HG03097 (cell line): ENCODE results near the gene ZDHHC11.
"Not testable (repeated sequence)": the region's sequence is repeated elsewhere in the genome, so short reads cannot be mapped to it uniquely, and the experiment has no call there.

Source experiments
- ATAC-seq: cut with Tn5 transposase; IDR thresholded peaks from one replicate; pipeline ENCODE4 v1.9.1; 2021; ENCODE audit not compliant: unreplicated experiment, low FRiP score

Gene ZDHHC11

GRCh38 chr5:816176-816575, 34.6 kb downstream of the ZDHHC11 start:
- ATAC-seq: no peak

GRCh38 chr5:815449-815848, 35.3 kb downstream of the ZDHHC11 start:
- no peak for ATAC-seq

- not testable (repeated sequence) for ATAC-seq
These were observed 37.2 kb downstream of the ZDHHC11 start for GRCh38 chr5:813575-813974.

DNA sequence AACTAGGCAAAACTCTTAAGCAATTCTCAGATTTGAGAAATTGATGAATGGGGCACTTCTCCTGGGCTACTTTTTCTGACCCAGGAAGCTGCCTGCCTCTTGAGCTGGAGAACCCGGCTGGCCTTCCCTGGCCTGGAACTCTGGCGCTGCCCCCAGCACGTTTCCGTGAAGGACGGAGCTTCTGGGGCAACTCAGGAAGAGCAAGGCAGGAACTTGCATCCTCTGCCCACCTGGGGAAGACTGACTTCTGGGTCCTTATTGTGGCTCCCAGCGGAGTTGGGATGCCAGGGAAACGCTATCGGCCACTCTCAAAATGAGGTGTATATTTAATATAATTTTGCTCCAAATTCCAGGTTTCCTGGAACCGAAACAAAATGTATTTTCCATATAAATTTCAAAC, 39.4 kb downstream of the ZDHHC11 start:
- ATAC-seq: not testable (repeated sequence)

DNA sequence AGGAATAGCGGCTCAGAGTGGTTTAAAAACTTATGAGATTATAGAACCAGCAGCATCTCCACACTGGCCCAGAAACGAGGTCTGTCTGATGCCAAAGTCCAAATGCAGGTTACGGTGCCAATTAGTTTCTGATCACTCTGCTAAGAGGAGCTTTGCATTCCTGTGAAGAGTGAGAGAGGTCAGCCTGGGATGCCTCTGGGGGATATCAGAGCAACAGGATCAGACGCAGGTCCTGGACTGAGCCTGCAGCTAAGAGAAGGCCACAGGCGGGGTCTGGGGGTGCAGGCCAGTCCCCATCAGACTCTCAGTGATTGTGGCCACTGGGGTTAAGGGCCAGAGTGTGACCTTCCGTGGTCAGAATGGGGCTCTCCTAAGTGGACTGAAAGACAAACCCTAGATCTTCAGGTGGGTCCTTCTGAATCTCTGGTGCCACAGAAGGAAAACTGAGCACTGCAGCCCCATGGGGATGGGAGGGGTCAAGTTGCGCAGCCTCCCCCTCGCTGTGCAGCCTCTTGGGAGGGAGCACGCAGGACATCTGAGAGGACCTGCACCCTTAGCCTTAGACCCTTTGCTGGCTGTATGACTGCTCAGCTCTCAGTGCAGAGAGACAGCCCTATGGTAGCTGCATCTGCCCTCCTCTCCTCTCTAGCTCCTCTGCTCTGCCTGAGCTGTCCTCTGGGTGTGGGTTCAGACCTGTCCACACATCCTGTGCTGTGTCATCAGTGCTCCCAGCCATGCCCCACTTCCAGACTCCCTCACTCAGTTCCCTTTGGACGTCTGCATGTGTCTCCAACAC, 42.9 kb downstream of the ZDHHC11 start:
- ATAC-seq: not testable (repeated sequence)

GRCh38 chr5:801472-801871, 49.3 kb downstream of the ZDHHC11 start:
- no peak for ATAC-seq

- not testable (repeated sequence) for ATAC-seq
These were observed 49.7 kb downstream of the ZDHHC11 start for GRCh38 chr5:801055-801454.

DNA sequence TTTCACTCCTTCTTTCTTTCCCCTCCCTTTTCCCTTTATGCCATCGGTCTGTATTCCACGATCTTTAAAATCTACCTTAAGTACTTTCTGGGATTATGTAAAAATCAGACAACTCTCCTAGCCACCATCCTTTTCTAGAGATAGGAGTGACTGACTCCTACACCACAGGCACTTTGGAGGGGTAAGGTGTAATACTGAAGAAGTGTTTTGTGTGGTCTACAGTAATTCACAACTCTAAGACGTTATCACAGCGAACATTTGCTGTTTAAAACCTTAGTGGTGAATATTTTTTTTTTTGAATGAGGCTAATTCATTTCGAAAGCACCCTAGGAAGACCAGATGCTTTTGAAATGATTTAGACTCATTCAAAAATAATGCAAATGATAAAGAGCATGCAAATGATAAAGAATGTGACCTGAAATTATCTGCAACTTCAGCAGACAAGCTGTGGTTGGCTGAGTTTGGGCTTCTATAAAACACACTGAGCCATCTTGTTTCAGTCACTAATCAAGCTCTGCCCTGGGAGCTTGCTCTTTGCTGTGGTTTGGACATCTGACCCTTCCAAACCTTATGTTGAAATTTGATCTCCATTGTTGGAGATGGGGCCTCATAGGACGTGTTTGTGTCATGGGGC, 52.2 kb downstream of the ZDHHC11 start:
- not testable (repeated sequence) for ATAC-seq

DNA sequence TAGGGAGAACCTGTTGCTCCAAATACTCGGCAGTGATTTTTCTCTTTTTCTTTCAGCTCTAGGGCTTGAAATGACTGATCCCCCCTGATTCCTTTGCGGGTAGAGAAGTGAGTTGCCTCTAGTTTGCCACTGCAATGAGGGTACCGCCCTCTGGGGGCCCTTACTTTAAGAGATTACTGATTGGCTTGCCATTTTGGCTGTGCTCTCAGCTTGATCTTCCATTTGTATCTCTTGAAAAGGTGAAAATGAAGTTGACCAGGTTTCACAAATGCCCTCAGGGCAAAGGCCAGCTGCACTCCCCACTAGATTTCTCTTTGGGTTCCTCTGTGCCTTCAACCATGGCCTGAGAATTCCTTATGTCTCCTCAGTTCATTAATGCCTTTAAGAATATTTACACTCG, 52.8 kb downstream of the ZDHHC11 start:
- not testable (repeated sequence) for ATAC-seq

GRCh38 chr5:795873-796272, 54.9 kb downstream of the ZDHHC11 start:
- not testable (repeated sequence) for ATAC-seq

DNA sequence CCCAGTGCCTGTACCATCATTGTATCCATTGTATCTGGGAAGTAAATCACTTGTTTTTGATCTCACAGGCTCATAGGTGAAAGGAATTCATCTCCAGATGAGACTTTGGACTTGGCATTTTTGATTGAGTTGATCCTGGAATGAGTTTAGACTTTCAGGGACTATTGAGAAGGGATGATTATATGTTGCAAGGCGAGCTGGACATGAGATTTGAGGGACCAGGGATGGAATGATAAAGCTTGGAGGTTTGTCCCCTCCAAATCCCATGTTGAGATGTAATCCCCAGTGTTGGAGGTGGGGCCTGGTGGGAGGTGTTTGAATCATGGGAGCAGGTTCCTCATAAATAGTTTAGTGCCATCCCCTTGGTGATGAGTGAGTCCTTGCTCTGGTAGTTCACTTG, 55.8 kb downstream of the ZDHHC11 start:
- not testable (repeated sequence) for ATAC-seq

- not testable (repeated sequence) for ATAC-seq
These were observed 62.1 kb downstream of the ZDHHC11 start for GRCh38 chr5:788703-789102.

- ATAC-seq: not testable (repeated sequence)
These were observed 62.9 kb downstream of the ZDHHC11 start for GRCh38 chr5:787857-788233.

DNA sequence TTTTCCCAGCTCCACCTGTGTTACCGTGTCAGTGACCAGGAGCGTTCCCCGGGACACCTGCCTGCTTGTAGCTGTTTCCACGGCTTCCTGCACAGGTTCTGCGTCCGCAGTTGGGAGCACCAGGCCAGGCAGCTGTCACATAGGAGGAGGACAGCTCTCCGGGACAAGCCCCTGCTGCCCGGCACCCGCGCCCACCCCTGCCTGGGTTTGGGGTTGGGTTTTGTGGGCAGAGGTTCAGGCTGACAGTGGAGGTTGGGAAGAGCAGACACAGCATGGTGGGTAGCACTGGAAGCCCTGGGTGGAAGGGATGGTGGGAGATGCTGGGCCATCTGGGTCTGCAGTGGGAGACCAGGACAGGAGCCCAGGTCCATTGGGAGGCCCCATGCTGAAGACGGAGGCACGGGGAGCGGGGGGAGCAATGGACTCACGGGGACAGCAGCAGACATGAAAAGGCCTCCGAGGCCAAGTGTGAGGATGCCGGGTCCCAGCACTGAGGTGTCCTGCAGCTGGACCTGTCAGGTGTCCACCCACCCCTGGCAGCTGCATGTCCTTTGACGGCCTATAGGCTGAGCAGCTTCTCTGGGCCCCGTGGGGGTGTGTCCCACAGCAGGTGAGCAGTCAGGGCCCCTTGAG, 63.4 kb downstream of the ZDHHC11 start:
- not testable (repeated sequence) for ATAC-seq

GRCh38 chr5:785181-785705, 65.5 kb downstream of the ZDHHC11 start:
- not testable (repeated sequence) for ATAC-seq

DNA sequence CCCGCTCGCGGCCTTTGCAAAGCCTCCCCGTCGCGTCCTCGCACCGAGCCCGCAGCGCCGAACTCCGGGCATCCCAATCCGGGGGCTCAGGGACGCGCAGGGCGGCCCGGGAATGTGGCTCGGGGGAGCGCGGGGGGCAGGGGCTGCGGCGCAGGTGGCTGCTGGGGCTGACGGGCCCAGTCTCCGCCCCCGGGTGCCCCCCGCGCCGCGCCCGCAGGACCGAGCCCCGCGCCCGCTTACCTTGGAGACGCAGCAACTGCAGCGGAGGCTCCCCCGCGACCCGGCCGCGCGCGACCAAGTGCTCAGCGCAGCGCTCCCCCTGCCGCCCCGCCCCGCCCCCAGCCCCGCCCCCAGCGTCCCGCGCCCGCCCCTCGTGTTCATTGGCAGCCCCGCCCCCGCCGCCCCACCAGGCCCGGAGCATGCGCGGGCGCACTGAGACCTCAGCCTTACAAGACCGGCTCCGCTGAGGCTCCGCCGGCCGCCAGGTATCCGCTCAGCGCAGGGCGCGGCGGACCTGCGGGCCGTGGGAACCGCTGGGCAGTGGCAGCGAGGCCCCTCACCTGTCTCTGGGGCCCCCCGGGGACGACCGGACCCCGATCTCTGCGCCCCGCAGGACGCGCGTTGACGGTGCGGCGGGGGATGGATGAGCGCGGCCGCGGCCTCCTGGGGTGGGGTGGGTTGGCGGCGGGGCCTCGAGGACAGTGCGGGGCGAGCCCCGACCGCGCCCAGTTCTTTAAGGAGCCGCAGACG, 66.2 kb downstream of the ZDHHC11 start, which contains the start of gene ZDHHC11B:
Gene ZDHHC11B, minus strand, starts transcription at position 302 of the 750 bp plus-strand sequence. CDS start 17,810 bp downstream, outside the sequence.
- ATAC-seq: not testable (repeated sequence)

DNA sequence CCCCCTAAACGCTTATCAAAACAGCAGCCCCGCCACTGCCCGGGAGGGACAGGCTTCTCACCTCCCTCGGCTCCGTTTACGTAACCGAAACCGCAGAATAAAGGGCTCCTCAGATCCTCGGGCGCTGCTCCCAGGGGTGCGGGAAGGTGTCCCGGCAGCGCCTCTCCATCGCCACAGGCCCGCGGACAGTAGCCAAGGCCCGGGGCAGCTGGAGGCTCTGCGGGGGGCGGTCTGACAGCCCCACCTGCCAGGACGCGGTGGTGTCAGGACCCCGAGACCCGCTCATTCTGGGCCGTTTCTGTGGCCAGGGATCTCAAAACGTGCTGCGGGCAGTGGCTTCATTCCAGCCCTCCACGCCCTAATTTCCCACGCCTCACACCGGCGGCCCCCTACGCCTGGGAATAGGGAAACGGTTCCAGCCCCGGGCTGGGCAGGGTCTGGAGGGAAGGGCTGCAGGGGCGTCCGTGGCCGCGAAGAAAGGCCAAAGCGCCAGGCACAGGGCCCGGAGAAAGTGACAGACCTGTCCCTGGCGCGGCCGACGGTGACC, 66.8 kb downstream of the ZDHHC11 start:
- not testable (repeated sequence) for ATAC-seq

DNA sequence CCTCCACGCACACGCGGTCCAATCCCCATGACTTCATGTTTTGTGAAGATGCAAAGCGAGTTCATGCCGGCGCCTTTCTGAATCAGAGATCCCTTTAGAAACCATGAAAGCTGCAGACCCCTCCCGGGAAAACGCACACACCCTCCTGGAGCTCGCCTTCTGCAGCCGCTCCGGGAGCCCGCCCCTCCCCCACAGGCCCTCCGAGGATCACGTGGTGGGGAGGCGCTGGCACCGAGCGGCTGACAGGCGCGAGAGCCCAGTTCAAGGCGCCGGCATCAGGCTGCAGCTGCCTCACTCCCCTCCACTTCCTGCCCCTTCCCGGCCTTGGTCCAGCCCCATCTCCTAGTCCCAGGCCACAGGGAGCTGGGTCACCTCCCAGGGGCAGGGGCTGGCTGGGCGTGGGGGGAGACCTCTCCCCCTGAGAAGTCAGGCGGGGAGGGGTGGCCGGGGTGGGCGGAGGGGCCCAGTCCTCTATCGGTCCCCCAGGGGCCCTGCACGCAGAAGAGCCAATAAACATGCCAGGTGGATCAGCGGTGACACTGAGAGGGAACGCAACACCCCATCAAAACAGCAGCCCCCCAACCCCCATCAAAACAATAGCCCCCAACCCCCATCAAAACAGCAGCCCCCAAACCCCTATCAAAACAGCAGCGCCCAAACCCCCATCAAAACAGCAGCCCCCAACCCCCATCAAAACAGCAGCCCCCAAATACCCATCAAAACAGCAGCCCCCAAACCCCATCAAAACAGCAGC, 67.6 kb downstream of the ZDHHC11 start:
- ATAC-seq: not testable (repeated sequence)

GRCh38 chr5:782356-782755, 68.4 kb downstream of the ZDHHC11 start:
- ATAC-seq: not testable (repeated sequence)
